Measurements from ENCODE around the gene SEC14L5.

Gene SEC14L5

DNA sequence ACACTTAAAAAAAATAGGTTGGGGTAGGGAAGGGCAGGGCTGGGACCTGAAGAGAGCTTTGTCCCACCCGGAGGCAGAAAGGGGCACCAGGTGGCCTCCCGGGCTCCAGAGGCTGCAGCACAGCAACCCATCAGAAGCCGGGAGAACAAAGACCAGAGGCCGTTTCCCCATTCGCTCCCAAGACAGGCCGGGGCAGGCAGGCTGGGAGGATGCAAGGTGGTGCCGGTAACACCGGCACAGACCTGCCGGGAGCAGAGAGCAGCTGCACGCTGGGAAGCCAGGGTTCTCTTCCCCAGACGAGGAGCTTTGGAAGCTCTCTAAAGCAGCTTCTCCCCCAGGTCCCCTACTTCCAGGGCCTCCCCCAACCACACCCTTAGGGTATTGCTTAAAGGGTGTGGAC lies 26.7 kb upstream of the SEC14L5 start:
- H3K27me3 ChIP-seq (ENCODE audit: low read depth, low read length), result no peaks in the 10 kb centered on the region
- peaks cover 9% of the 10 kb centered on the region in 2 donors for H3K9me3 ChIP-seq (ENCODE audit: control insufficient read depth in 1 of 2, low read length in 2 of 2)
- no peak overlapping the region for H3K4me3 ChIP-seq (ENCODE audit: low read depth in 1 of 2, low read length in 2 of 2)
- H3K27ac ChIP-seq (ENCODE audit: low read length), result no peak overlapping the region
- H3K4me1 ChIP-seq (ENCODE audit: control insufficient read depth in 1 of 2, insufficient read depth in 2 of 2, low read length in 2 of 2), result peaks cover 0 to 8% of the 10 kb centered on the region in 2 donors
- peaks cover 5% of the 10 kb centered on the region in 2 donors for H3K36me3 ChIP-seq (ENCODE audit: control insufficient read depth in 1 of 2, insufficient read depth in 2 of 2, low read length in 2 of 2)

DNA sequence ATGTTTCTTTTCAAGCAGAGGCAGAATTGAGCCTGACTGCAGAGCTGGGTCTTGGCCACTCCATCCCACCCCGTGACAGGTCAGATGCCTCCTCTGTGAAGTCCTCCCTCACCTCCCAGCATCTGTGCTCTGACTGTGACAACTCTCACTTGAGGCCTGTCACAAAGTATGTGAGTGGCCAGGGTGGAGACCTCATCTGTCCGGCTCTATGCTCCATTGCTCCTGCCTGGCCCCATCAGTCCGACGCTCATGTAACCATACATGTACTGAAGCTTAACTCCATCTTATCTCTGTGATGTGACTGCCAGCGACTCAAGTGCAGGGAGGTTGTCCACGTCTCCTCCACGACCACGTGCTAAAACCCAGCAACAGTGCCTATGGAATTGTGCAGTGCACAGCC lies 24.7 kb upstream of the SEC14L5 start:
- Histone ChIP-seq H3K27me3 (ENCODE audit: low read depth, low read length) (no peaks in the 10 kb centered on the region), H3K4me3 (ENCODE audit: low read depth in 1 of 2, low read length in 2 of 2) (no peak overlapping the region), H3K9me3 (ENCODE audit: control insufficient read depth in 1 of 2, low read length in 2 of 2) (no peaks in the 10 kb centered on the region), H3K36me3 (ENCODE audit: control insufficient read depth in 1 of 2, insufficient read depth in 2 of 2, low read length in 2 of 2) (no peaks in the 10 kb centered on the region), H3K27ac (ENCODE audit: low read length) (no peak overlapping the region), H3K4me1 (ENCODE audit: control insufficient read depth in 1 of 2, insufficient read depth in 2 of 2, low read length in 2 of 2) (peaks cover 0 to 21% of the 10 kb centered on the region in 2 donors)

DNA sequence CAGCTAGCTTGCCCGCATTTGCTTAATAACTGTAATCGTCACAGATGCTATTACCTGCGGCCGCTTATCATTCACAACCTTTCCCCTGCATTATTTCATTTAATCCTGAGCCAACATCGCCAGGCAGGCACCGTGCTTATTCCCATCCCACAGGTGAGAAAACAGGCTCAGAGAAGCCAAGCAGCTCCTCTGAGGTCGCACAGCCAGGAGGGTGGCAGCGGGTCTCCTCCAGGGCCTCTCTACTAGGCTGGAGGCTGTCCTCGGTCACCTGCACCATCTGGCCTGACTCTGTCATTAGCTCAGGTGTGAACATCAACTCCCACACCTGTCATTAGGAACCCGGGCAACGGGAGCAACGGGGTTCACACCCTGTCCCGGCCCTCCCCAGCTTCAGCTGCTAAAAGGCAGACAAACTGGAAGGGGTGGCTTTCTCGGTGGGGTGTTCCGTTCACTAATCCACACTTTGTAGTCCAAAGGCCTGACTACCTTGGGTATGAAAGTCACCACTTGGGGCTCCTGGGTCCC lies 24.2 kb upstream of the SEC14L5 start:
- peaks cover 0 to 21% of the 10 kb centered on the region in 2 donors for H3K4me1 ChIP-seq (ENCODE audit: control insufficient read depth in 1 of 2, insufficient read depth in 2 of 2, low read length in 2 of 2)
- H3K36me3 ChIP-seq (ENCODE audit: control insufficient read depth in 1 of 2, insufficient read depth in 2 of 2, low read length in 2 of 2), result no peaks in the 10 kb centered on the region
- no peak overlapping the region for H3K4me3 ChIP-seq (ENCODE audit: low read depth in 1 of 2, low read length in 2 of 2)
- H3K9me3 ChIP-seq (ENCODE audit: control insufficient read depth in 1 of 2, low read length in 2 of 2), result no peaks in the 10 kb centered on the region
- no peak overlapping the region for H3K27ac ChIP-seq (ENCODE audit: low read length)
- H3K27me3 ChIP-seq (ENCODE audit: low read depth, low read length), result no peaks in the 10 kb centered on the region

DNA sequence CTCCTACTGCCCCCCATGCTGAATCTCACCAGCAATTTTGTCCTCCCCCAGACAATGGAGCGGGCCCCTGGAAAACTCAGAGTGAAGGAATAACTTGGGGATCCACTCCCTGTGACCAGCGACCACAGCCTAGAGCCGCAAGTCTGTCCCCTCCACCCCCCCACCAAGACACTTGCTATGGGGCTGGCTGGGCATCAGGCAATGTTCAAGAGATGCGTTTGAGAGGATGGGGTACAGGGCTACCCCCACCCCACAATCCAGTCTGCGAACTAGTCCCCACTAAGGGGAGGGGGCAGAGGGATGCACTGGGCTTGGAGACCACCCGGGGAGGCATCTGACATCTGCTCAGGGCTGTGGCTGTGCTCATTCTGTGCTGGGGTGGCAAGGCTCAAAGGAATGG lies 23.5 kb upstream of the SEC14L5 start:
- no peaks in the 10 kb centered on the region for H3K27me3 ChIP-seq (ENCODE audit: low read depth, low read length)
- no peaks in the 10 kb centered on the region for H3K9me3 ChIP-seq (ENCODE audit: control insufficient read depth in 1 of 2, low read length in 2 of 2)
- H3K4me3 ChIP-seq (ENCODE audit: low read depth in 1 of 2, low read length in 2 of 2), result no peak overlapping the region
- H3K36me3 ChIP-seq (ENCODE audit: control insufficient read depth in 1 of 2, insufficient read depth in 2 of 2, low read length in 2 of 2), result no peaks in the 10 kb centered on the region
- H3K27ac ChIP-seq (ENCODE audit: low read length), result no peak overlapping the region
- peaks cover 0 to 21% of the 10 kb centered on the region in 2 donors for H3K4me1 ChIP-seq (ENCODE audit: control insufficient read depth in 1 of 2, insufficient read depth in 2 of 2, low read length in 2 of 2)

DNA sequence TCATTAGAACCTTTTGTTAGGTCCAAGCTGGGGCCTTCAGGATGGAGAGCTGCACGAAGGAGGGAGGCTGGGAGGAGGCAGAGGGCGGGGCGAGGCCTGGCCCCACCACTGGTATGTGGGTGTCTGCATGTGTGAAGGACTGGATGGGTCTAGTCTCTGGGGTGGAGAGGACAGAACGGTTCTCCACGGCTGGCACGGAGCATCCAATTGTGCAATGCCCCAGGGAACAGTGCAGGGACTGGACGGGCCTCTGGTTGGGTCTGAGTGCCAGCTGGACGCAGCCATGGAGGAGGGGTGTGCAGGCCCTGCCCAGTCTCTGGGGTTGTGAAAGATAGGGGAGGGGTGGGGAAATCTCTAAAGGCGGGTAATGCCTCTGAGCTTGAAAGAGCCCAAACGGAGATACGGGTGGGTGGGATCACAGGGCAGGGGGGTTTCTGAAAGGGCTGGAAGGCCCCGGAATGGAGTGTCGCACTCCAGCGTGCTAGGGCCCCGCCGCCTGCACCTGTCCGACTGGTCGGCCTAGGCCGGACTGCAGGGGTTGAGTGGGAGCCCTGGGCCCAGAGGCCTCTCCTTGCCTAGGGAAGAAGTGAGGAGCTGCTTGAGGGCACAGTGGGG lies 22.8 kb upstream of the SEC14L5 start:
- no peak overlapping the region for H3K27ac ChIP-seq (ENCODE audit: low read length)
- H3K4me3 ChIP-seq (ENCODE audit: low read depth in 1 of 2, low read length in 2 of 2), result peak overlapping the region; percentile 69 to 74
- H3K9me3 ChIP-seq (ENCODE audit: control insufficient read depth in 1 of 2, low read length in 2 of 2), result no peaks in the 10 kb centered on the region
- no peaks in the 10 kb centered on the region for H3K27me3 ChIP-seq (ENCODE audit: low read depth, low read length)
- H3K4me1 ChIP-seq (ENCODE audit: control insufficient read depth in 1 of 2, insufficient read depth in 2 of 2, low read length in 2 of 2), result peaks cover 0 to 21% of the 10 kb centered on the region in 2 donors
- no peaks in the 10 kb centered on the region for H3K36me3 ChIP-seq (ENCODE audit: control insufficient read depth in 1 of 2, insufficient read depth in 2 of 2, low read length in 2 of 2)

DNA sequence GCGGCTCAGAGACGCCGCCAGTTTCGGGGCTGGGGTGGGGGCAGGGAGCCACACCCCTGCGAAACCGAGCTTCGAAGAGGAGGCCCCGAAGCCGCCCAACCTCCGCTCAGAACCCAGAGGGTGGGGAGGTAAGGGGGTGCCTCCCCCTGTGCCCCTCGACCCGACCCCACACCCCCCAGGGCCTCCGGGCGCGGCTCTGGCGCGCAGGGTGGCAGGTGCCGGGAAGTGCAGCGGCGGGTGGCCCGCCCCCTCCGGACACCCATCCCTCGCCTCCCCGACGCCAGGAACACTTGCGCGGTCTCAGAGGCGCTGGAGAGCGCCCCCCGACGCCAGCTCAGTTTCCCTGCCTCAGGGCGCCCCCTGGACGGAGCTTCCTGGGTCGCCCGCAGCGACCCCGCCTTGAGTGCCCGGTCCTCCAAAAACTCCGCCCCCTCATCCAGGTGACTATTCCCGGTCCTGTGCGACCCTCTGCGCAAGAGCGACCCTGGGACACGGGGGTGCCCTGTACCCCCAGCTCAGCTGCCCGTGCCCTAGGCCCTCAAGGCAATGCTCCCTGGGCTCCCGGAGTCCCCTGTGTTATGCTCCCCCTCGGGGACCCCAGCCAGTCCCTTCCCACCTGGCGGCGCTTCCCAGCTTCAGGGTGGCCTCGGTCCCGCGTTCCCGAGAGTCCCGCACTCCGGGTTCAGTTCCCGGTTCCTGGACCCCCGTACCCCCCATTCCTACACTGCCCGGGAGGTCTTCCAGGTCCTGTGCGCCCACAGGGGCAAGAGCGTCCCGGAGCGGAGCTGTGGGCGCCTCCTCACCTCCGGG lies 21.7 kb upstream of the SEC14L5 start:
- Histone ChIP-seq H3K4me3 (ENCODE audit: low read depth in 1 of 2, low read length in 2 of 2) (peak overlapping the region; percentile 69 to 74), H3K27me3 (ENCODE audit: low read depth, low read length) (no peaks in the 10 kb centered on the region), H3K36me3 (ENCODE audit: control insufficient read depth in 1 of 2, insufficient read depth in 2 of 2, low read length in 2 of 2) (no peaks in the 10 kb centered on the region), H3K27ac (ENCODE audit: low read length) (no peak overlapping the region), H3K4me1 (ENCODE audit: control insufficient read depth in 1 of 2, insufficient read depth in 2 of 2, low read length in 2 of 2) (peaks cover 0 to 21% of the 10 kb centered on the region in 2 donors), H3K9me3 (ENCODE audit: control insufficient read depth in 1 of 2, low read length in 2 of 2) (no peaks in the 10 kb centered on the region)

DNA sequence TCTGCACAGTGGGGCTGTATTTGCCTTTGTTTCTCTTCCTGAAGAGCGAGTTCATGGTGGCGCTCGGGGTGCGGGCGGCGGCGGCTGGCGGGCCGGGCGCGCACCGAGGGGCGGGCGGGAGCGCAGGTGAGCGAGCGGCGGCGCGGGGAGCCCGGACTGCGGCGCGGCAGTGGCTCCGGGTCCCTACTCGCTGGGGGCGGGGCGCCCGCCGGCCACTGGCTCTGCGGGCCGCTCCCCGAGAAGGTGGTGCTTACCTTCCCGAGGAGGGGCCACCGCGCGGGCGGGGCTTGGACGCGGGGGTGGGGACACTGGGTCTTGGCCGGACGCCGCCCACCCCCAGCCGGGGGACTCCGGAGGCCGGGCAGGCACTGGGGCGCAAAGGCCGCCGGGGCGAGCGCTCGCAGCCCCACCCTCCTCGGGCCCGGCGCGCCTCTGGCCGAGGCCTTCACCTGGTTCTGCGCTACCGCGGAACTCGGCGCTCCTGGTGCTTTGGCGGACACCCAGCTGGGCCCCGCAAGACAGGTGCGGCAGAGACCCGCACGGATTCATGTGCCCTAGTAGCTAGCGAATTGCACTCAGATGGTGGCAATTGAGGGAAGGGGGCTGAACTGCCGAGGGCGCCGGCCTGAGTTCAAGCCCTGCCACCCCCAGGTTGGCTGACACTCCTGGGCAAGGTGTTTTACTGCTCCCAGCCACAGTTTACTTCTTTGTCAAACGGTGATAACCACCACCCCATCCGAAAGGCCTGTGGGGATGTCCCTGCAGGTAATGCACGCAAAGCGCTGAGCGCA lies 20.9 kb upstream of the SEC14L5 start, which contains the start of gene PPL:
PPL (minus strand) TSS at position 158 of the 791 bp plus-strand sequence; CDS start at position 55, 103 bp downstream.
- peak within 1 kb of the TSS; percentile 69 to 74 for H3K4me3 ChIP-seq (ENCODE audit: low read depth in 1 of 2, low read length in 2 of 2)
- peak within 1 kb of the TSS; percentile 56 for H3K27ac ChIP-seq (ENCODE audit: low read length)
- H3K36me3 ChIP-seq (ENCODE audit: control insufficient read depth in 1 of 2, insufficient read depth in 2 of 2, low read length in 2 of 2), result no peaks in the 10 kb centered on the region
- H3K4me1 ChIP-seq (ENCODE audit: control insufficient read depth in 1 of 2, insufficient read depth in 2 of 2, low read length in 2 of 2), result peaks cover 0 to 21% of the 10 kb centered on the region in 2 donors
- H3K9me3 ChIP-seq (ENCODE audit: control insufficient read depth in 1 of 2, low read length in 2 of 2), result no peaks in the 10 kb centered on the region
- no peaks in the 10 kb centered on the region for H3K27me3 ChIP-seq (ENCODE audit: low read depth, low read length)

DNA sequence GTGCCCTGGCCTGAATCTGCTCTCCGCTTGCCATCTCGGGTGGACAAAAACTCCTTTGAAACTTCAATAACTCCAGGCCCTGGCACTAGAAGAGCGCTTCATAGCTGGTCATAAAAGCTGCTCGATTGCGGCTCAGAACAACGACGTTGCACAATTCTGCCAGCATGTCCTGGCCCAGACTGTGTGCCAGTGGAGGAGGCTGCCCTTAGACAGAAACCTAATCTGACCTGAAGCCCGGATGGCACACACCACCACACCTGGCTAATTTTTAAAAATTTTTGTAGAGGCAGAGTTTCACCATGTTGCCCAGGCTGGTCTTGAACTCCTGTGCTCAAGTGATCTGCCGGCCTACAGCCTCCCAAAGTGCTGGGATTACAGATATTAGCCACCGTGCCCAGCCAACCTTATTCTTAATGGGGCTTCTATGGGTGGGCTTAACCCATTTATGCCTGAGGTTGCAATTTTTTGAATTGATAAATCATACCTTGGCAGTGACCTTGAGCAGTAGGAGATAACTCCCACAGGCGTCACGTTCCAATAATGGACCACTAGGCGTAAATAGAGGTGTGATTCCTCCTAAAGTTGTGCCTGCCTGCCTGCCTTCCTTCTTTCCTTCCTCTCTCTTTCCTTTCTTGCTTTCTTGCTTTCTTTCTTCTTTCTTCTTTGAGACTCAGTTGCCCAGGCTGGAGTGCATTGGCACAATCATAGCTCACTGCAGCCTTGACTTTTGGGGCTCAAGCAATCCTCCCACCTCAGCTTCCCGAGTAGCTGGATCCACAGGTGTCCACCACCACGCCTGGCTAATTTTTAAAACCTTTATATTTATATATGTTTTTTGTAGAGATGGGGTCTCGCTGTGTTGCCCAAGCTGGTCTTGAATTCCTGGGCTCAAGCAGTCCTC lies 20.1 kb upstream of the SEC14L5 start:
- H3K9me3 ChIP-seq (ENCODE audit: control insufficient read depth in 1 of 2, low read length in 2 of 2), result no peaks in the 10 kb centered on the region
- peak overlapping the region; percentile 56 for H3K27ac ChIP-seq (ENCODE audit: low read length)
- peak overlapping the region in 1 of 2 donors; percentile 74 for H3K4me3 ChIP-seq (ENCODE audit: low read depth in 1 of 2, low read length in 2 of 2)
- no peaks in the 10 kb centered on the region for H3K27me3 ChIP-seq (ENCODE audit: low read depth, low read length)
- no peaks in the 10 kb centered on the region for H3K36me3 ChIP-seq (ENCODE audit: control insufficient read depth in 1 of 2, insufficient read depth in 2 of 2, low read length in 2 of 2)
- peaks cover 0 to 29% of the 10 kb centered on the region in 2 donors for H3K4me1 ChIP-seq (ENCODE audit: control insufficient read depth in 1 of 2, insufficient read depth in 2 of 2, low read length in 2 of 2)

DNA sequence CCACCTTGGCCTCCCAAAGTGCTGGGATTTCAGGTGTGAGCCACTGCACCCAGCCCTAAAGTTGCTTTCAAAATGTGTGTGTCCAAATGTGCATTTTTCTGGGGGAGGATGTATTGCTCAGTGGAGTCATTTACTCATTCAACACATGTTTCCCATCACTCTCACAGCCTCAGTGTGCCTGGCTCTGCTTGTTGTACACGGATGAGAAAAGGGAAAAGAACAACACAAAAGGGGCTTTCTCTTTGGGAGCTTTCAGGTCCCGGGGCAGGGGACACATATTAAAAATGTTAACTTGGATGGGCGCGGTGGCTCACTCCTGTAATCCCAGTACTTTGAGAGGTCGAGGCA lies 19.5 kb upstream of the SEC14L5 start:
- Histone ChIP-seq H3K27ac (ENCODE audit: low read length) (no peak overlapping the region), H3K4me3 (ENCODE audit: low read depth in 1 of 2, low read length in 2 of 2) (no peak overlapping the region), H3K4me1 (ENCODE audit: control insufficient read depth in 1 of 2, insufficient read depth in 2 of 2, low read length in 2 of 2) (peaks cover 0 to 33% of the 10 kb centered on the region in 2 donors), H3K9me3 (ENCODE audit: control insufficient read depth in 1 of 2, low read length in 2 of 2) (no peaks in the 10 kb centered on the region), H3K27me3 (ENCODE audit: low read depth, low read length) (no peaks in the 10 kb centered on the region), H3K36me3 (ENCODE audit: control insufficient read depth in 1 of 2, insufficient read depth in 2 of 2, low read length in 2 of 2) (no peaks in the 10 kb centered on the region)

DNA sequence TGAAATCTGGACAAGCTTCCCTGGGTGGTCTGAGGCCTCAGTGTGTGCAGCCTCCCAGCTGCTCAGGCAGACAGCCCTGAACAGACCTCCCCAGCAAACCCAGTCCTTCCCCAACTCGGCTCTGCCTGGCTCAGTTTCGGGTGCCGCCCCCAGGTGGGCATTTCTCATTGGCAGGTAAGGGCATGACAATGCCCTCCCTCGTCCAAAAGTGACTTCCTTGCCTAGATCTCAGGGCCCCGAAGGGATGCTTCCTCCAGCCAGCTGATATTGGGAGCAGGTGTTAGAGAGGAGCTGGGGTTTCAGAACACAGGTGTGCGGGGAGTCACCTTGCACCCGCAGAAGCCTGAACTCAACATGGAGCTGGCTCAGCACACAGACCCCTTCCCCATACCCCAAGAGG lies 17.4 kb upstream of the SEC14L5 start:
- Histone ChIP-seq H3K27me3 (ENCODE audit: low read depth, low read length) (no peaks in the 10 kb centered on the region), H3K4me3 (ENCODE audit: low read depth in 1 of 2, low read length in 2 of 2) (no peak overlapping the region), H3K9me3 (ENCODE audit: control insufficient read depth in 1 of 2, low read length in 2 of 2) (no peaks in the 10 kb centered on the region), H3K36me3 (ENCODE audit: control insufficient read depth in 1 of 2, insufficient read depth in 2 of 2, low read length in 2 of 2) (no peaks in the 10 kb centered on the region), H3K27ac (ENCODE audit: low read length) (no peak overlapping the region), H3K4me1 (ENCODE audit: control insufficient read depth in 1 of 2, insufficient read depth in 2 of 2, low read length in 2 of 2) (peaks cover 3 to 53% of the 10 kb centered on the region in 2 donors)

Data from muscle layer of duodenum (tissue), 2 donors.